HepG2 (cell line): ENCODE data around the gene TEX35. TPM values are rescaled to one million over a fixed set of nuclear protein-coding genes. Genes with fewer than 3 reads are reported as not detected.

Experiments
- ATF7-NPFF ChIP-seq: sonication (generic); formaldehyde crosslinking; IDR thresholded peaks from 2 replicates; pipeline ENCODE4 v1.8.1; 2023; ENCODE audit warnings: mild to moderate bottlenecking, low read depth, missing genetic modification reagents, moderate library complexity
- CBX1 ChIP-seq: IDR thresholded peaks from one replicate; pipeline ENCODE4 v1.6.1; 2016; ENCODE audit warnings: antibody characterized with exemption, low read depth
- EEA1 ChIP-seq: sonication (generic); formaldehyde crosslinking; IDR thresholded peaks from 2 replicates; pipeline ENCODE4 v1.5.1; 2020; ENCODE audit warnings: mild to moderate bottlenecking, missing genetic modification reagents, borderline replicate concordance
- FOXP1 ChIP-seq, 2 experiments: fragments of 450-650 bp in 1 of 2; IDR thresholded peaks; 2 replicates each; pipeline ENCODE4 v1.6.1; 2017 to 2018; ENCODE audit warnings: antibody characterized with exemption in 1 of 2
- JARID2 ChIP-seq: sonication (generic); formaldehyde crosslinking; IDR thresholded peaks from 2 replicates; pipeline ENCODE4 v1.8.1; 2023; ENCODE audit warnings: missing genetic modification reagents, inconsistent platforms; ENCODE audit not compliant: insufficient replicate concordance
- LCORL ChIP-seq, 2 experiments: fragments of 450-650 bp in 1 of 2; sonication (generic) in 1 of 2; formaldehyde crosslinking in 1 of 2; IDR thresholded peaks; 2 replicates each; pipeline versions ENCODE4 v1.5.0 to v1.6.1; 2017 to 2020; ENCODE audit warnings: antibody characterized with exemption in 1 of 2, missing genetic modification reagents in 1 of 2
- NCOA2 ChIP-seq: sonication (generic); formaldehyde crosslinking; IDR thresholded peaks from 2 replicates; pipeline ENCODE4 v1.8.0; 2022; ENCODE audit warnings: inconsistent platforms
- NFKBIZ ChIP-seq: IDR thresholded peaks from 2 replicates; pipeline ENCODE4 v1.6.1; 2018; ENCODE audit warnings: missing genetic modification reagents, missing compliant biosample characterization
- SCMH1 ChIP-seq: sonication (generic); formaldehyde crosslinking; IDR thresholded peaks from 2 replicates; pipeline ENCODE4 v1.9.0; 2021; ENCODE audit warnings: missing genetic modification reagents, mild to moderate bottlenecking, borderline replicate concordance
- SRF ChIP-seq: IDR thresholded peaks from 2 replicates; pipeline ENCODE4 v1.6.1; 2011; ENCODE audit warnings: mild to moderate bottlenecking, low read depth, low read length, moderate library complexity
- TCF7 ChIP-seq: sonication (generic); IDR thresholded peaks from 2 replicates; pipeline ENCODE4 v1.6.1; 2016; ENCODE audit warnings: antibody characterized with exemption, low read depth
- ZFYVE20 ChIP-seq: sonication (generic); formaldehyde crosslinking; IDR thresholded peaks from 2 replicates; pipeline ENCODE4 v1.8.0; 2023; ENCODE audit warnings: low read depth, mild to moderate bottlenecking, moderate library complexity, missing genetic modification reagents, borderline replicate concordance
- ZMYM3 ChIP-seq: sonication (generic); formaldehyde crosslinking; IDR thresholded peaks from 2 replicates; pipeline ENCODE4 v1.5.1; 2020; ENCODE audit warnings: mild to moderate bottlenecking, missing genetic modification reagents
- ZNF354B ChIP-seq: sonication (generic); formaldehyde crosslinking; IDR thresholded peaks from 2 replicates; pipeline ENCODE4 v1.8.0; 2022; ENCODE audit warnings: mild to moderate bottlenecking, missing genetic modification reagents
- ZSCAN25 ChIP-seq: sonication (generic); formaldehyde crosslinking; IDR thresholded peaks from 2 replicates; pipeline ENCODE4 v1.8.0; 2022; ENCODE audit warnings: mild to moderate bottlenecking, missing genetic modification reagents
- polyA plus RNA-seq, 8 experiments: library from polyadenylated mRNA; depleted of rRNA in 3 of 8; stranded (reverse) in 7 of 8; unstranded in 1 of 8; fragments of >200 nt; fragmentation: Illumina TruSeq in 4 of 8; extraction: Trizol in 4 of 8; gene quantifications; 2 replicates each; pipeline versions ENCODE4 v1.2.1 to v1.2.3, GENCODE V29; 2011 to 2016; ENCODE audit warnings: low read depth in 4 of 8, missing spikeins in 1 of 8, mixed read lengths in 1 of 8; ENCODE audit not compliant: insufficient read depth in 1 of 8
- total RNA-seq, 5 experiments: library from RNA; depleted of rRNA; stranded (reverse); fragments of >200 nt; fragmentation: Illumina TruSeq; extraction: Trizol; gene quantifications; 2 replicates each; pipeline ENCODE4 v1.2.3, GENCODE V29; 2016; ENCODE audit warnings: low read depth in 1 of 5
- TF ChIP-seq, protein P1 (sequence below): sonication (generic); formaldehyde crosslinking; IDR thresholded peaks from 2 replicates; pipeline ENCODE4 v1.8.0; 2022; ENCODE audit warnings: low read depth, missing genetic modification reagents
- TF ChIP-seq, protein P2 (sequence below): sonication (generic); formaldehyde crosslinking; IDR thresholded peaks from 2 replicates; pipeline ENCODE4 v1.4.0; 2020; ENCODE audit warnings: mild to moderate bottlenecking, missing genetic modification reagents
- TF ChIP-seq, protein P3 (sequence below): sonication (generic); formaldehyde crosslinking; IDR thresholded peaks from 2 replicates; pipeline ENCODE4 v1.5.1; 2020; ENCODE audit warnings: mild to moderate bottlenecking, missing genetic modification reagents, borderline replicate concordance
- TF ChIP-seq, protein P4 (sequence below): sonication (generic); formaldehyde crosslinking; IDR thresholded peaks from 2 replicates; pipeline ENCODE4 v1.4.0; 2020; ENCODE audit warnings: missing genetic modification reagents, borderline replicate concordance

TEX35 gene
- total and polyA plus RNA-seq, 2 of the 13 experiments (the other 11 are each of a cell fraction or from before 2014, with no cell fraction given): not detected

DNA sequence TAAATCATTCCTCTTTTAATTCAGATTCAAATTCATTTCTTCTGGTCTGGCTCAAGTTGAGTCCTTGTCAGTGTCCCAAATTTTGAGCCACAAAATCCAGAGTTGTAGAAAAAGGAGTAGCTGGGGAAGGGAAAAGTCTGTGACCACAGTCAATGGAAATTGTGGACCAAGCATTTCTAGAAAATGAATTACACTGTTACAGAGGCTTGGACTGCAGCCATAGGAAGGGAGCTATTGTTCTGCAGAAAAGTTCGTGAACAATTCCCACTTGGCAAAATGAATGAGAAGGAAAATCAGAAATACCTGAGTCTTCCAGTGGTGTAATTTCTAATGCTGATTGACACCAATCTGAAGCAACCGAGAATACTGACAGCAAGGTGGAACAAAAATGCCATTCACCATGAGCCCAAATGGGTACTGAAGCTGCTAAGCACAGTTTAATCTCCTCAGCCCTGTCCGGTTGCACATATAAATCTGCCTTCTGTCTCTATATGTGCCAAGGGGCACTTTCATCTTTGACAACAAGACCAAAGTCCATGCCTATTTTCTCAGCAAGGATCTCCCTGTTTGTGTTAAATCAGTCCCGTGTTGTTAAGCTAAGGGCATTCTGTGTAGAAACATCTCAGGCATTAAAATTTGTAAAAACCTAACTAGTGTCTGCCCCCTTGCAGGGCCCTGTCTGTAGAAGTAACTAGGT lies 51.3 kb downstream of the TEX35 start (continued):
- TF ChIP-seq ZFYVE20 (CRISPR knock-in tag) (no peak), ZMYM3 (CRISPR knock-in tag) (no peak), EEA1 (CRISPR knock-in tag) (no peak), SCMH1 (no peak), ZNF354B (CRISPR knock-in tag) (no peak), FOXP1 (IDR thresholded peaks at IDR 0.05) (no peak), FOXP1 (CRISPR knock-in tag; IDR thresholded peaks at IDR 0.05) (0 out of 2 replicates have a peak, but pooled peaks have one; percentile 14), NFKBIZ (CRISPR knock-in tag) (no peak), NCOA2 (CRISPR knock-in tag) (no peak), SRF (no peak), CBX1 (no peak), LCORL (IDR thresholded peaks at IDR 0.05) (no peak), LCORL (CRISPR knock-in tag; IDR thresholded peaks at IDR 0.05) (no peak), ZSCAN25 (CRISPR knock-in tag) (no peak), JARID2 (no peak), ATF7-NPFF (CRISPR knock-in tag) (no peak), TCF7 (peak; percentile 58)
- TF ChIP-seq, protein P1, sequence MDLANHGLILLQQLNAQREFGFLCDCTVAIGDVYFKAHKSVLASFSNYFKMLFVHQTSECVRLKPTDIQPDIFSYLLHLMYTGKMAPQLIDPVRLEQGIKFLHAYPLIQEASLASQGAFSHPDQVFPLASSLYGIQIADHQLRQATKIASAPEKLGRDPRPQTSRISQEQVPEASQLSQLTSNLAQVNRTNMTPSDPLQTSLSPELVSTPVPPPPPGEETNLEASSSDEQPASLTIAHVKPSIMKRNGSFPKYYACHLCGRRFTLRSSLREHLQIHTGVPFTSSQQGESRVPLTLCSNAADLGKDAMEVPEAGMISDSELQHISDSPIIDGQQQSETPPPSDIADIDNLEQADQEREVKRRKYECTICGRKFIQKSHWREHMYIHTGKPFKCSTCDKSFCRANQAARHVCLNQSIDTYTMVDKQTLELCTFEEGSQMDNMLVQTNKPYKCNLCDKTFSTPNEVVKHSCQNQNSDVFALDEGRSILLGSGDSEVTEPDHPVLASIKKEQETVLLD (CRISPR knock-in tag): no peak
- TF ChIP-seq, protein P2, sequence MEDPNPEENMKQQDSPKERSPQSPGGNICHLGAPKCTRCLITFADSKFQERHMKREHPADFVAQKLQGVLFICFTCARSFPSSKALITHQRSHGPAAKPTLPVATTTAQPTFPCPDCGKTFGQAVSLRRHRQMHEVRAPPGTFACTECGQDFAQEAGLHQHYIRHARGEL (CRISPR knock-in tag): no peak
- TF ChIP-seq, protein P3, sequence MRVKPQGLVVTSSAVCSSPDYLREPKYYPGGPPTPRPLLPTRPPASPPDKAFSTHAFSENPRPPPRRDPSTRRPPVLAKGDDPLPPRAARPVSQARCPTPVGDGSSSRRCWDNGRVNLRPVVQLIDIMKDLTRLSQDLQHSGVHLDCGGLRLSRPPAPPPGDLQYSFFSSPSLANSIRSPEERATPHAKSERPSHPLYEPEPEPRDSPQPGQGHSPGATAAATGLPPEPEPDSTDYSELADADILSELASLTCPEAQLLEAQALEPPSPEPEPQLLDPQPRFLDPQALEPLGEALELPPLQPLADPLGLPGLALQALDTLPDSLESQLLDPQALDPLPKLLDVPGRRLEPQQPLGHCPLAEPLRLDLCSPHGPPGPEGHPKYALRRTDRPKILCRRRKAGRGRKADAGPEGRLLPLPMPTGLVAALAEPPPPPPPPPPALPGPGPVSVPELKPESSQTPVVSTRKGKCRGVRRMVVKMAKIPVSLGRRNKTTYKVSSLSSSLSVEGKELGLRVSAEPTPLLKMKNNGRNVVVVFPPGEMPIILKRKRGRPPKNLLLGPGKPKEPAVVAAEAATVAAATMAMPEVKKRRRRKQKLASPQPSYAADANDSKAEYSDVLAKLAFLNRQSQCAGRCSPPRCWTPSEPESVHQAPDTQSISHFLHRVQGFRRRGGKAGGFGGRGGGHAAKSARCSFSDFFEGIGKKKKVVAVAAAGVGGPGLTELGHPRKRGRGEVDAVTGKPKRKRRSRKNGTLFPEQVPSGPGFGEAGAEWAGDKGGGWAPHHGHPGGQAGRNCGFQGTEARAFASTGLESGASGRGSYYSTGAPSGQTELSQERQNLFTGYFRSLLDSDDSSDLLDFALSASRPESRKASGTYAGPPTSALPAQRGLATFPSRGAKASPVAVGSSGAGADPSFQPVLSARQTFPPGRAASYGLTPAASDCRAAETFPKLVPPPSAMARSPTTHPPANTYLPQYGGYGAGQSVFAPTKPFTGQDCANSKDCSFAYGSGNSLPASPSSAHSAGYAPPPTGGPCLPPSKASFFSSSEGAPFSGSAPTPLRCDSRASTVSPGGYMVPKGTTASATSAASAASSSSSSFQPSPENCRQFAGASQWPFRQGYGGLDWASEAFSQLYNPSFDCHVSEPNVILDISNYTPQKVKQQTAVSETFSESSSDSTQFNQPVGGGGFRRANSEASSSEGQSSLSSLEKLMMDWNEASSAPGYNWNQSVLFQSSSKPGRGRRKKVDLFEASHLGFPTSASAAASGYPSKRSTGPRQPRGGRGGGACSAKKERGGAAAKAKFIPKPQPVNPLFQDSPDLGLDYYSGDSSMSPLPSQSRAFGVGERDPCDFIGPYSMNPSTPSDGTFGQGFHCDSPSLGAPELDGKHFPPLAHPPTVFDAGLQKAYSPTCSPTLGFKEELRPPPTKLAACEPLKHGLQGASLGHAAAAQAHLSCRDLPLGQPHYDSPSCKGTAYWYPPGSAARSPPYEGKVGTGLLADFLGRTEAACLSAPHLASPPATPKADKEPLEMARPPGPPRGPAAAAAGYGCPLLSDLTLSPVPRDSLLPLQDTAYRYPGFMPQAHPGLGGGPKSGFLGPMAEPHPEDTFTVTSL: peak; percentile 30; the same call in 1 of the 2 replicates
- TF ChIP-seq, protein P4, sequence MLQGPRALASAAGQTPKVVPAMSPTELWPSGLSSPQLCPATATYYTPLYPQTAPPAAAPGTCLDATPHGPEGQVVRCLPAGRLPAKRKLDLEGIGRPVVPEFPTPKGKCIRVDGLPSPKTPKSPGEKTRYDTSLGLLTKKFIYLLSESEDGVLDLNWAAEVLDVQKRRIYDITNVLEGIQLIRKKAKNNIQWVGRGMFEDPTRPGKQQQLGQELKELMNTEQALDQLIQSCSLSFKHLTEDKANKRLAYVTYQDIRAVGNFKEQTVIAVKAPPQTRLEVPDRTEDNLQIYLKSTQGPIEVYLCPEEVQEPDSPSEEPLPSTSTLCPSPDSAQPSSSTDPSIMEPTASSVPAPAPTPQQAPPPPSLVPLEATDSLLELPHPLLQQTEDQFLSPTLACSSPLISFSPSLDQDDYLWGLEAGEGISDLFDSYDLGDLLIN: no peak
